ENCODE measurements around the gene PLEKHA5.
"Not testable (repeated sequence)": the region's sequence is repeated elsewhere in the genome, so short reads cannot be mapped to it uniquely, and the experiment has no call there.

Gene PLEKHA5

GRCh38 chr12:19390051-19390598 is 260.6 kb downstream of the PLEKHA5 start:
- Histone ChIP-seq H3K27me3 (ENCODE audit: insufficient read depth, low read length) (no peaks in the 10 kb centered on the region), H3K36me3 (ENCODE audit: insufficient read depth, low read length) (no peaks in the 10 kb centered on the region), H3K79me2 (ENCODE audit: insufficient read depth, low read length) (no peaks in the 10 kb centered on the region), H2AFZ (ENCODE audit: low read length) (no peak overlapping the region), H3F3A (ENCODE audit: insufficient read depth, low read length) (no peaks in the 10 kb centered on the region), H3K4me2 (ENCODE audit: low read length) (no peak overlapping the region), H4K20me1 (ENCODE audit: insufficient read depth, low read length) (no peaks in the 10 kb centered on the region), H3K27ac (ENCODE audit: low read depth, low read length, poor library complexity, severe bottlenecking) (no peak overlapping the region), H3K4me3 (ENCODE audit: low read depth, low read length, poor library complexity, severe bottlenecking) (no peak overlapping the region), H3K9me2 (ENCODE audit: low read depth, low read length) (no peaks in the 10 kb centered on the region), H3K9ac (ENCODE audit: low read length) (no peak overlapping the region), H3K4me1 (ENCODE audit: insufficient read depth, low read length, severe bottlenecking) (no peaks in the 10 kb centered on the region), H3K9me3 (ENCODE audit: low read length) (no peaks in the 10 kb centered on the region)
- TF ChIP-seq CTCF (IDR thresholded peaks at IDR 0.05; ENCODE audit: low read length), result no peak
- no peak for TF ChIP-seq EZH2 (IDR thresholded peaks at IDR 0.05; ENCODE audit: borderline replicate concordance, low read length)

- H3K27ac ChIP-seq (ENCODE audit: low read depth, low read length, poor library complexity, severe bottlenecking); H3K9ac ChIP-seq (ENCODE audit: low read length); H3K9me3 ChIP-seq (ENCODE audit: low read length); H2AFZ ChIP-seq (ENCODE audit: low read length); H3K79me2 ChIP-seq (ENCODE audit: insufficient read depth, low read length); H3K4me2 ChIP-seq (ENCODE audit: low read length); H3K27me3 ChIP-seq (ENCODE audit: insufficient read depth, low read length); H3K4me3 ChIP-seq (ENCODE audit: low read depth, low read length, poor library complexity, severe bottlenecking); H3K36me3 ChIP-seq (ENCODE audit: insufficient read depth, low read length); H3K9me2 ChIP-seq (ENCODE audit: low read depth, low read length); H3F3A ChIP-seq (ENCODE audit: insufficient read depth, low read length); H4K20me1 ChIP-seq (ENCODE audit: insufficient read depth, low read length); H3K4me1 ChIP-seq (ENCODE audit: insufficient read depth, low read length, severe bottlenecking): not testable (repeated sequence)
Observed at GRCh38 chr12:19392644-19393043, 263.1 kb downstream of the PLEKHA5 start.

GRCh38 chr12:19394385-19394784 is 264.9 kb downstream of the PLEKHA5 start:
- TF ChIP-seq CTCF (IDR thresholded peaks at IDR 0.05; ENCODE audit: low read length) (no peak), EZH2 (IDR thresholded peaks at IDR 0.05; ENCODE audit: borderline replicate concordance, low read length) (no peak)
- H3K27me3 ChIP-seq (ENCODE audit: insufficient read depth, low read length), result no peaks in the 10 kb centered on the region
- no peak overlapping the region for H3K9ac ChIP-seq (ENCODE audit: low read length)
- no peaks in the 10 kb centered on the region for H3F3A ChIP-seq (ENCODE audit: insufficient read depth, low read length)
- H3K36me3 ChIP-seq (ENCODE audit: insufficient read depth, low read length), result no peaks in the 10 kb centered on the region
- H3K4me2 ChIP-seq (ENCODE audit: low read length), result no peak overlapping the region
- no peaks in the 10 kb centered on the region for H3K79me2 ChIP-seq (ENCODE audit: insufficient read depth, low read length)
- no peaks in the 10 kb centered on the region for H3K4me1 ChIP-seq (ENCODE audit: insufficient read depth, low read length, severe bottlenecking)
- no peaks in the 10 kb centered on the region for H3K9me3 ChIP-seq (ENCODE audit: low read length)
- no peak overlapping the region for H2AFZ ChIP-seq (ENCODE audit: low read length)
- no peak overlapping the region for H3K4me3 ChIP-seq (ENCODE audit: low read depth, low read length, poor library complexity, severe bottlenecking)
- no peaks in the 10 kb centered on the region for H3K9me2 ChIP-seq (ENCODE audit: low read depth, low read length)
- H3K27ac ChIP-seq (ENCODE audit: low read depth, low read length, poor library complexity, severe bottlenecking), result no peak overlapping the region
- H4K20me1 ChIP-seq (ENCODE audit: insufficient read depth, low read length), result no peaks in the 10 kb centered on the region

GRCh38 chr12:19397534-19397933 is 268.0 kb downstream of the PLEKHA5 start:
- H3K9ac ChIP-seq (ENCODE audit: low read length), result no peak overlapping the region
- H3F3A ChIP-seq (ENCODE audit: insufficient read depth, low read length), result no peaks in the 10 kb centered on the region
- TF ChIP-seq EZH2 (IDR thresholded peaks at IDR 0.05; ENCODE audit: borderline replicate concordance, low read length), result no peak
- no peak for TF ChIP-seq CTCF (IDR thresholded peaks at IDR 0.05; ENCODE audit: low read length)
- H3K9me3 ChIP-seq (ENCODE audit: low read length), result no peaks in the 10 kb centered on the region
- H3K27me3 ChIP-seq (ENCODE audit: insufficient read depth, low read length), result no peaks in the 10 kb centered on the region
- H3K79me2 ChIP-seq (ENCODE audit: insufficient read depth, low read length), result no peaks in the 10 kb centered on the region
- no peaks in the 10 kb centered on the region for H3K36me3 ChIP-seq (ENCODE audit: insufficient read depth, low read length)
- no peaks in the 10 kb centered on the region for H4K20me1 ChIP-seq (ENCODE audit: insufficient read depth, low read length)
- H3K4me3 ChIP-seq (ENCODE audit: low read depth, low read length, poor library complexity, severe bottlenecking), result no peak overlapping the region
- H3K4me2 ChIP-seq (ENCODE audit: low read length), result no peak overlapping the region
- H2AFZ ChIP-seq (ENCODE audit: low read length), result no peak overlapping the region
- H3K9me2 ChIP-seq (ENCODE audit: low read depth, low read length), result no peaks in the 10 kb centered on the region
- H3K27ac ChIP-seq (ENCODE audit: low read depth, low read length, poor library complexity, severe bottlenecking), result no peak overlapping the region
- no peaks in the 10 kb centered on the region for H3K4me1 ChIP-seq (ENCODE audit: insufficient read depth, low read length, severe bottlenecking)

All from OCI-LY1 (cell line).